Measurements from ENCODE around the gene PRDM10. TPM values are rescaled to one million over a fixed set of nuclear protein-coding genes. Genes with fewer than 3 reads are reported as not detected.

Gene PRDM10
- total and polyA plus RNA-seq, 10 of the 15 experiments (the other 5 are each of a cell fraction or from before 2014, with no cell fraction given), result 0.93 to 6.2 (median 4.1) TPM

DNA sequence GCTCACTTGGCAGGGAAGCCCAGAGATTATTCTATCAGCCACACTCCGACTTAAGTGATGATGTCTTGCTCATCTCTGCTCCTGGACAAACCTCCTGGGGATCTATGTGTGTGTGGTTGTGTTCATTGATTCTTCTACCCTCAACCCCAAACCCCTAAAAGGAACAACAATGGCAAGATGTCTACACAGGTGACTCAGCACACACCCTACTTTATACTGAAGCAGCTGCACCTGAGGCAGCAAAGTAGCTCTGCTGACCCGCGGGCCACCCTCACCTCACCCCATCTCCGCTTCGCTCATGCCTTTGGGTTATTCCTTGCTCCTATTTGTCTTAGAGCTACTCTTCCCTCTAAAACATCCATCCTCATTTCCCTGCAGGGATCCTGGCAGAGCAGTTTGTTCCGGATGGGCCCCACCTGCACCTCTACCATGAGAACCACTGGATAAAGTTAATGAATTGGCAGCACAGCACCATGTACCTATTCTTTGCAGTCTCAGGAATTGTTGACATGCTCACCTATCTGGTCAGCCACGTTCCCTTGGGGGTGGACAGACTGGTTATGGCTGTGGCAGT, 148.3 kb downstream of the PRDM10 start:
- Histone ChIP-seq H3K27ac (ENCODE audit: control insufficient read depth, insufficient read depth) (no peak overlapping the region), H3K4me3 (no peak overlapping the region), H3K27me3 (replicated peaks in 1 of 2; ENCODE audit: control insufficient read depth in 2 of 2, insufficient read depth in 2 of 2, low read length in 1 of 2) (no peaks in the 10 kb centered on the region), H3K4me2 (ENCODE audit: control insufficient read depth, insufficient read depth) (no peak overlapping the region), H3K4me1 (ENCODE audit: control insufficient read depth, insufficient read depth, low read length) (no peaks in the 10 kb centered on the region; the same call in 1 of the 2 replicates), H4K20me1 (ENCODE audit: control insufficient read depth, insufficient read depth) (peaks cover 2% of the 10 kb centered on the region; the same call in 1 of the 2 replicates), H3K9ac (ENCODE audit: control insufficient read depth, insufficient read depth, low read length) (no peak overlapping the region), H3K9me3 (replicated peaks; ENCODE audit: control insufficient read depth, insufficient read depth, low read length) (no peaks in the 10 kb centered on the region), H3K36me3 (ENCODE audit: control insufficient read depth in 2 of 2, insufficient read depth in 2 of 2, low read length in 1 of 2) (no peaks in the 10 kb centered on the region), H3K79me2 (ENCODE audit: control insufficient read depth, insufficient read depth, low read length) (no peaks in the 10 kb centered on the region), H2AFZ (ENCODE audit: control insufficient read depth, low read depth, low read length) (no peak overlapping the region)
- FAIRE-seq (no peak), ATAC-seq (no peak), DNase-seq (ENCODE audit: low read depth, low spot score) (no peak)
- SMC1A ChIA-PET (ENCODE audit: uncharacterized antibody, unreplicated experiment), result no interaction called here
- POLR2A ChIA-PET, result no interaction called here
- RAD21 ChIA-PET (ENCODE audit: unreplicated experiment), result no interaction called here
- BruUV-seq (replicated peaks), result no TSS peak
- intact Hi-C loops (cut with micrococcal nuclease; ENCODE audit: unreplicated experiment), result no loop called here
- 68% methylated on average over 7 of the region's 7 CpGs for WGBS (ENCODE audit: insufficient coverage, insufficient replicate concordance, low lambda C conversion rate, missing lambda C conversion rate)
- TF ChIP-seq ZNF622 (IDR thresholded peaks at IDR 0.05) (no peak), CBX5 (IDR thresholded peaks at IDR 0.05; ENCODE audit: low read depth) (no peak)
- CTCF ChIA-PET, result no interaction called here
- in situ Hi-C loops (cut with MboI), result no loop called here

GRCh38 chr11:129853518-129854231, 149.0 kb downstream of the PRDM10 start:
- no peak overlapping the region for H2AFZ ChIP-seq (ENCODE audit: control insufficient read depth, low read depth, low read length)
- ChIA-PET CTCF (no interaction called here), POLR2A (no interaction called here), SMC1A (ENCODE audit: uncharacterized antibody, unreplicated experiment) (no interaction called here), RAD21 (ENCODE audit: unreplicated experiment) (no interaction called here)
- TF ChIP-seq, protein P1, sequence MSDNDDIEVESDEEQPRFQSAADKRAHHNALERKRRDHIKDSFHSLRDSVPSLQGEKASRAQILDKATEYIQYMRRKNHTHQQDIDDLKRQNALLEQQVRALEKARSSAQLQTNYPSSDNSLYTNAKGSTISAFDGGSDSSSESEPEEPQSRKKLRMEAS (IDR thresholded peaks at IDR 0.05; ENCODE audit: low read depth, low read length), result no peak
- TF ChIP-seq GATAD2B (conservative IDR thresholded peaks at IDR 0.05; ENCODE audit: low read depth), result no peak
- no peak for TF ChIP-seq ATF7 (IDR thresholded peaks at IDR 0.05; ENCODE audit: low read depth)
- TF ChIP-seq, protein P2, sequence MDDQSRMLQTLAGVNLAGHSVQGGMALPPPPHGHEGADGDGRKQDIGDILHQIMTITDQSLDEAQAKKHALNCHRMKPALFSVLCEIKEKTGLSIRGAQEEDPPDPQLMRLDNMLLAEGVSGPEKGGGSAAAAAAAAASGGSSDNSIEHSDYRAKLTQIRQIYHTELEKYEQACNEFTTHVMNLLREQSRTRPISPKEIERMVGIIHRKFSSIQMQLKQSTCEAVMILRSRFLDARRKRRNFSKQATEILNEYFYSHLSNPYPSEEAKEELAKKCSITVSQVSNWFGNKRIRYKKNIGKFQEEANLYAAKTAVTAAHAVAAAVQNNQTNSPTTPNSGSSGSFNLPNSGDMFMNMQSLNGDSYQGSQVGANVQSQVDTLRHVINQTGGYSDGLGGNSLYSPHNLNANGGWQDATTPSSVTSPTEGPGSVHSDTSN (IDR thresholded peaks at IDR 0.05; ENCODE audit: insufficient replicate concordance, low read depth, low read length), result no peak
- TF ChIP-seq, protein P3, sequence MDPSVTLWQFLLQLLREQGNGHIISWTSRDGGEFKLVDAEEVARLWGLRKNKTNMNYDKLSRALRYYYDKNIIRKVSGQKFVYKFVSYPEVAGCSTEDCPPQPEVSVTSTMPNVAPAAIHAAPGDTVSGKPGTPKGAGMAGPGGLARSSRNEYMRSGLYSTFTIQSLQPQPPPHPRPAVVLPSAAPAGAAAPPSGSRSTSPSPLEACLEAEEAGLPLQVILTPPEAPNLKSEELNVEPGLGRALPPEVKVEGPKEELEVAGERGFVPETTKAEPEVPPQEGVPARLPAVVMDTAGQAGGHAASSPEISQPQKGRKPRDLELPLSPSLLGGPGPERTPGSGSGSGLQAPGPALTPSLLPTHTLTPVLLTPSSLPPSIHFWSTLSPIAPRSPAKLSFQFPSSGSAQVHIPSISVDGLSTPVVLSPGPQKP (IDR thresholded peaks at IDR 0.05; ENCODE audit: low read depth, low read length), result no peak
- no peak for TF ChIP-seq NFYB (IDR thresholded peaks at IDR 0.05; ENCODE audit: insufficient read depth, low read depth, low read length)
- TF ChIP-seq ZBTB11 (CRISPR knock-in tag; IDR thresholded peaks at IDR 0.05), result no peak
- no peaks in the 10 kb centered on the region for H3K36me3 ChIP-seq (ENCODE audit: control insufficient read depth in 2 of 2, insufficient read depth in 2 of 2, low read length in 1 of 2)
- no peak overlapping the region for H3K4me3 ChIP-seq
- H3K27ac ChIP-seq (ENCODE audit: control insufficient read depth, insufficient read depth), result no peak overlapping the region
- intact Hi-C loops (cut with micrococcal nuclease; ENCODE audit: unreplicated experiment), result no loop called here
- no peaks in the 10 kb centered on the region for H3K79me2 ChIP-seq (ENCODE audit: control insufficient read depth, insufficient read depth, low read length)
- H3K27me3 ChIP-seq (replicated peaks in 1 of 2; ENCODE audit: control insufficient read depth in 2 of 2, insufficient read depth in 2 of 2, low read length in 1 of 2), result no peaks in the 10 kb centered on the region
- no peak for FAIRE-seq
- WGBS (ENCODE audit: insufficient coverage, insufficient replicate concordance, low lambda C conversion rate, missing lambda C conversion rate), result 53% methylated on average over 10 of the region's 10 CpGs
- no peak for ATAC-seq
- in situ Hi-C loops (cut with MboI), result no loop called here
- no peak overlapping the region for H3K9ac ChIP-seq (ENCODE audit: control insufficient read depth, insufficient read depth, low read length)
- BruUV-seq (replicated peaks), result no TSS peak
- H3K4me2 ChIP-seq (ENCODE audit: control insufficient read depth, insufficient read depth), result no peak overlapping the region
- H3K9me3 ChIP-seq (replicated peaks; ENCODE audit: control insufficient read depth, insufficient read depth, low read length), result no peaks in the 10 kb centered on the region
- H4K20me1 ChIP-seq (ENCODE audit: control insufficient read depth, insufficient read depth), result peaks cover 2% of the 10 kb centered on the region; the same call in 1 of the 2 replicates
- no peaks in the 10 kb centered on the region; the same call in 1 of the 2 replicates for H3K4me1 ChIP-seq (ENCODE audit: control insufficient read depth, insufficient read depth, low read length)
- no peak for DNase-seq (ENCODE audit: low read depth, low spot score)

Measured in GM12878 (cell line).